NCI-H1105 treated with DMSO at 0.1 percent for 48 hours (cell line): Measurements from ENCODE around the gene SULT2A1.
"Not testable (repeated sequence)": the region's sequence is repeated elsewhere in the genome, so short reads cannot be mapped to it uniquely, and the experiment has no call there.

ENCODE experiments used
- DNase-seq: peaks from one replicate; lab custom pipeline; 2025; lab: John Stamatoyannopoulos, UW

The SULT2A1 gene

GRCh38 chr19:47860602-47861297 lies 25.4 kb downstream of the SULT2A1 start:
- DNase-seq = no peak

GRCh38 chr19:47859838-47860237 lies 26.3 kb downstream of the SULT2A1 start:
- DNase-seq = not testable (repeated sequence)

GRCh38 chr19:47858646-47859285 lies 27.3 kb downstream of the SULT2A1 start, which contains the start of gene TPRX2:
TSS of gene TPRX2 (plus strand) at chr19:47859235. CDS start at chr19:47859247, 12 bp downstream.
- not testable (repeated sequence) for DNase-seq

- not testable (repeated sequence) for DNase-seq
Observed at GRCh38 chr19:47858231-47858630, 27.9 kb downstream of the SULT2A1 start.

- DNase-seq = no peak
Observed at GRCh38 chr19:47854459-47854858, 31.7 kb downstream of the SULT2A1 start.

- no peak for DNase-seq
Observed at GRCh38 chr19:47853003-47853402, 33.1 kb downstream of the SULT2A1 start.

GRCh38 chr19:47848823-47849473 lies 37.2 kb downstream of the SULT2A1 start:
- no peak for DNase-seq

GRCh38 chr19:47848425-47848822 lies 37.7 kb downstream of the SULT2A1 start:
- no peak for DNase-seq

GRCh38 chr19:47842941-47843340 lies 43.2 kb downstream of the SULT2A1 start:
- DNase-seq = no peak

GRCh38 chr19:47839913-47840312 lies 46.2 kb downstream of the SULT2A1 start:
- DNase-seq = no peak

GRCh38 chr19:47839411-47839810 lies 46.7 kb downstream of the SULT2A1 start:
- no peak for DNase-seq

GRCh38 chr19:47836038-47836437 lies 50.1 kb downstream of the SULT2A1 start:
- no peak for DNase-seq

GRCh38 chr19:47832723-47833122 lies 53.4 kb downstream of the SULT2A1 start:
- DNase-seq = no peak

GRCh38 chr19:47826800-47827199 lies 59.3 kb downstream of the SULT2A1 start:
- no peak for DNase-seq

GRCh38 chr19:47824396-47824795 lies 61.7 kb downstream of the SULT2A1 start:
- no peak for DNase-seq

GRCh38 chr19:47821460-47822020 lies 64.6 kb downstream of the SULT2A1 start, which contains the start of gene CRX:
TSS of gene CRX (plus strand) at chr19:47821937. CDS start at chr19:47834444, 12,507 bp downstream.
- no peak for DNase-seq
